HG02943 (cell line): ENCODE measurements around the gene HMCES.

Experiments
- ATAC-seq: cut with Tn5 transposase; IDR thresholded peaks from one replicate; pipeline ENCODE4 v1.9.1; 2021; ENCODE audit warnings: mild to moderate bottlenecking, low read depth, moderate library complexity; ENCODE audit not compliant: unreplicated experiment

HMCES gene

GRCh38 chr3:129278439-129278965 lies at the start of gene HMCES:
Gene HMCES (plus strand): TSS chr3:129278870. CDS start chr3:129279733, 863 bp downstream.
- peak; percentile 35 for ATAC-seq

GRCh38 chr3:129228891-129229585 lies 49.6 kb upstream of the HMCES start:
- ATAC-seq: no peak

- ATAC-seq: no peak
Observed at GRCh38 chr3:129230311-129231019, 48.2 kb upstream of the HMCES start.

- ATAC-seq: no peak
Observed at GRCh38 chr3:129231331-129232119, 47.1 kb upstream of the HMCES start.

- peak; percentile 91 for ATAC-seq
Observed at GRCh38 chr3:129233538-129233937, 45.1 kb upstream of the HMCES start.

GRCh38 chr3:129234441-129234840 lies 44.2 kb upstream of the HMCES start:
- no peak for ATAC-seq

GRCh38 chr3:129235344-129235917 lies 43.2 kb upstream of the HMCES start:
- ATAC-seq: no peak

- ATAC-seq: no peak
Observed at GRCh38 chr3:129238945-129239705, 39.5 kb upstream of the HMCES start.

- ATAC-seq: no peak
Observed at GRCh38 chr3:129239991-129240390, 38.7 kb upstream of the HMCES start.

GRCh38 chr3:129240436-129240835 lies 38.2 kb upstream of the HMCES start:
- ATAC-seq: no peak

GRCh38 chr3:129245141-129245540 lies 33.5 kb upstream of the HMCES start:
- ATAC-seq: no peak

- peak; percentile 63 for ATAC-seq
Observed at GRCh38 chr3:129245641-129246306, 32.9 kb upstream of the HMCES start.

GRCh38 chr3:129246636-129247035 lies 32.0 kb upstream of the HMCES start:
- ATAC-seq: no peak

- no peak for ATAC-seq
Observed at GRCh38 chr3:129248286-129248979, 30.2 kb upstream of the HMCES start.

- peak; percentile 64 for ATAC-seq
Observed at GRCh38 chr3:129249284-129250065, 29.2 kb upstream of the HMCES start, which contains the start of gene COPG1. Gene COPG1 (plus strand): TSS chr3:129249606. CDS start chr3:129249710, 104 bp downstream.

- ATAC-seq: no peak
Observed at GRCh38 chr3:129252748-129253147, 25.9 kb upstream of the HMCES start.

GRCh38 chr3:129254536-129255230 lies 24.0 kb upstream of the HMCES start:
- ATAC-seq: no peak
